Retinal pigment epithelial cell (primary cell): Measurements from ENCODE around the gene MOB4.

Source experiments
- DNase-seq: peaks from one replicate; pipeline ENCODE4 v3.0.0-alpha.2; 2010; ENCODE audit warnings: low read depth
- H3K4me3 ChIP-seq: 2 replicates; pipeline ENCODE4 v1.5.1; 2011; ENCODE audit warnings: mild to moderate bottlenecking, low read length, control low read depth, moderate library complexity
- CTCF ChIP-seq: conservative IDR thresholded peaks from 2 replicates; pipeline ENCODE4 v1.5.1; 2011; ENCODE audit warnings: low read depth, low read length, control low read depth, inconsistent platforms

MOB4 gene

GRCh38 chr2:197514754-197515153, 1.1 kb upstream of the MOB4 start:
- no peak overlapping the region for H3K4me3 ChIP-seq
- DNase-seq: no peak
- no peak for TF ChIP-seq CTCF

- TF ChIP-seq CTCF: no peak
- DNase-seq: no peak
Measured at GRCh38 chr2:197515315-197515738, 539 bp upstream of the MOB4 start.

GRCh38 chr2:197516393-197516761, 511 bp downstream of the MOB4 start:
- H3K4me3 ChIP-seq: peak overlapping the region; percentile 95
- DNase-seq: no peak
- no peak for TF ChIP-seq CTCF

More at GRCh38 chr2:197515315-197515738, 539 bp upstream of the MOB4 start:
- peak overlapping the region; percentile 95 for H3K4me3 ChIP-seq

GRCh38 chr2:197517150-197517549, 1.3 kb downstream of the MOB4 start:
- no peak for DNase-seq
- peak overlapping the region; percentile 95 for H3K4me3 ChIP-seq
- no peak for TF ChIP-seq CTCF

GRCh38 chr2:197538412-197538811, 22.5 kb downstream of the MOB4 start:
- no peak overlapping the region for H3K4me3 ChIP-seq
- no peak for TF ChIP-seq CTCF
- no peak for DNase-seq

GRCh38 chr2:197539734-197540133, 23.9 kb downstream of the MOB4 start:
- H3K4me3 ChIP-seq: no peak overlapping the region
- TF ChIP-seq CTCF: no peak
- no peak for DNase-seq

GRCh38 chr2:197543206-197543605, 27.3 kb downstream of the MOB4 start:
- no peak for DNase-seq
- no peak for TF ChIP-seq CTCF
- no peak overlapping the region for H3K4me3 ChIP-seq
